NCI-H446 (cell line): ENCODE measurements around the gene ISLR2.
"Not testable (repeated sequence)": the region's sequence is repeated elsewhere in the genome, so short reads cannot be mapped to it uniquely, and the experiment has no call there.

Source experiments
- DNase-seq, 2 experiments: peaks; one replicate each; lab custom pipeline; 2025; lab: John Stamatoyannopoulos, UW

The ISLR2 gene, protein sequence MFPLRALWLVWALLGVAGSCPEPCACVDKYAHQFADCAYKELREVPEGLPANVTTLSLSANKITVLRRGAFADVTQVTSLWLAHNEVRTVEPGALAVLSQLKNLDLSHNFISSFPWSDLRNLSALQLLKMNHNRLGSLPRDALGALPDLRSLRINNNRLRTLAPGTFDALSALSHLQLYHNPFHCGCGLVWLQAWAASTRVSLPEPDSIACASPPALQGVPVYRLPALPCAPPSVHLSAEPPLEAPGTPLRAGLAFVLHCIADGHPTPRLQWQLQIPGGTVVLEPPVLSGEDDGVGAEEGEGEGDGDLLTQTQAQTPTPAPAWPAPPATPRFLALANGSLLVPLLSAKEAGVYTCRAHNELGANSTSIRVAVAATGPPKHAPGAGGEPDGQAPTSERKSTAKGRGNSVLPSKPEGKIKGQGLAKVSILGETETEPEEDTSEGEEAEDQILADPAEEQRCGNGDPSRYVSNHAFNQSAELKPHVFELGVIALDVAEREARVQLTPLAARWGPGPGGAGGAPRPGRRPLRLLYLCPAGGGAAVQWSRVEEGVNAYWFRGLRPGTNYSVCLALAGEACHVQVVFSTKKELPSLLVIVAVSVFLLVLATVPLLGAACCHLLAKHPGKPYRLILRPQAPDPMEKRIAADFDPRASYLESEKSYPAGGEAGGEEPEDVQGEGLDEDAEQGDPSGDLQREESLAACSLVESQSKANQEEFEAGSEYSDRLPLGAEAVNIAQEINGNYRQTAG

GRCh38 chr15:74130155-74130848 is at the start of gene ISLR2:
Gene ISLR2 (plus strand): TSS chr15:74130586. CDS start chr15:74132755, 2,169 bp downstream.
- no peak for DNase-seq

- DNase-seq: not testable (repeated sequence)
These were observed 47.9 kb upstream of the ISLR2 start, which contains the start of gene GOLGA6A for GRCh38 chr15:74082450-74082849. Gene GOLGA6A (minus strand): TSS chr15:74082550. CDS start chr15:74082509, 41 bp downstream.

DNA sequence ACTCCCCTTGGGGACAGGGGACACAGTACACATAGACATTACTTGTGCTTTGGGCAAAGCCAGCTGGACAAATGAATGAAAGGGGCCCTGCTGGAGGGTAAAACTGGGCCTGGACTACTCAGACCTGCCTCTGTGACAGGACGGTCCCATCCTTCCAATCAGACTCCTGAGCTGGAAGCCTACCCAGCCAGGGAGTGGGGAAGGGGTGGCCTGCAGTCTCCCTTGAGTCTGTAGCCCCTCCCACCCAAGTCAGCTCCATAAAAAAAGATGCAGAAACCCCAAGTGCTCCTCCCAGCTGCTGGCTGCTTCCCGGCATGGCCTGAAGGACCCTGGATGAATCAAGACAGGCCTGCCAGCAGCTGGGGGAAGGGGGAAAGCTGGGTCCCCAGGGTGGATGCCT is 35.8 kb upstream of the ISLR2 start:
- DNase-seq: not testable (repeated sequence)

- DNase-seq: not testable (repeated sequence)
These were observed 34.8 kb upstream of the ISLR2 start for GRCh38 chr15:74095610-74096009.

DNA sequence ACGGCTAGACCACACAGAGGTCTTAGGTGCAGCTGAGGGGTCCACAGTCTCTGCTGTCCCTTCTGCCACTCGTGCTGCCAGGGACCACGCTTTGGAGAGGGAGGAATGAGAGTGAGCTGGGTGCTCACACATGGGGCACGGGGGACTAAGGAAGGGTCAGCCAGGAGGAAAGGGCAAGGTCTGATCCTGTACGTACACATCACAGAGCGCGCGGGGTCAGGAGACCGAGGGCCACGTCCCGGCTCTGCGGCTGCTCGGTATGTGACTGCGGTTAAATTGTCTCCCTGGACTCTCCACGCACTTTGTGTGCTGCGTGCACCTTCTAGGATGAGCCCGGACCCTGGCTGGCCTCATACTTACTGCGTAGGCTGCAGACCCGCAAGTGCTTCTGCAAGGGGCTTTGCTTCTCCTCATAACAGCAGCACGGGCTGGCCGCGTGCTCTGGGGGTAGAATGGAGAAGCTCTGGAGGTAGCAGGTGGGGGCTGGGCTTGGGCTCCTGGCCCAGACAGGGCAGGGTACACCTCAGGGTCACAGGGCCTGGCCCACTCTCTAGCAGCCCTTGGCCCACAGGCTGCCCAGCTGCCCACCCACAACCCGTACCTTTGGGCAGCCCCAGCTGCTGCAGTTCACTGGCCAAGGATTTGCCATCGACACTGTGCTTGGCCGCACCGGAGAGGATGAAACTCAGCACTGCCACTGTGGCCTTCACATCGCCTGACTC is 33.5 kb upstream of the ISLR2 start:
- DNase-seq: not testable (repeated sequence)

GRCh38 chr15:74099963-74100733 is 30.2 kb upstream of the ISLR2 start:
- not testable (repeated sequence) for DNase-seq

GRCh38 chr15:74108111-74108510 is 22.3 kb upstream of the ISLR2 start:
- no peak for DNase-seq

DNA sequence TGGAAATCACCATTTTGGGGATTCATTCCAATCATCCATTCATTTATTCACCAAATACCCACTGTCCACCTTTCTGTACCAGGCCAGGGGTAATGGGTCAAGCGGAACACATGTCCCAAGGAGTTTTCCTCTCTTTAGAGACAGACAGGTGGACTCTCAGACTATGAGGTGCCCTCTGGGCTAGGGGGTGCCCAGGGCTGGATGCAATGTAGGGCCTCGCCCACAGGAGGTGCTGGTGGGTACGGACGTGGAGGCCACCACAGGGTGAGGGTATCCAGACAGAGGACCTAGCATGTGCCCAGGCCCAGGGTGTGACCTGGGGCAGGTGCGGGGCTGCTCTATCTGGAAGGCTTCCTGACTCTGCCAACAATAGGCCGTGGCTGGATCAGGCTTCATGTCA is 21.8 kb upstream of the ISLR2 start:
- not testable (repeated sequence) for DNase-seq

DNA sequence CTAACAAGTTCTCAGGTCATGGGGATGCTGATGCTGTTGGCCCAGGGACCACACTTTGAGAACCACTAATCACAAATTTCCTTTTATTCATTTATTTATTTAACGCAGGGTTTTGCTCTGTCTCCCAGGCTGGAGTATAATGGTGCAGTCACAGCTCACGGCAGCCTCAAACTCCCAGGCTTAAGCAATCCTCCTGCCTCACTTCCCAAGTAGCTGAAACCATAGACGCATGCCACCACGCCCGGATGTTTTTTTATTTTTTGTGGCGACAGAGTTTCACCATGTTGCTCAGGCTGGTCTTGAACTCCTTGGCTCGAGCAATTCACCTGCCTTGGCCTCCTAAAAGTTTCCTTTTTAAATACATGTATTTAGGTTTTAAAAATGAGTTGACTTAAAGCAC is 20.7 kb upstream of the ISLR2 start:
- no peak for DNase-seq

DNA sequence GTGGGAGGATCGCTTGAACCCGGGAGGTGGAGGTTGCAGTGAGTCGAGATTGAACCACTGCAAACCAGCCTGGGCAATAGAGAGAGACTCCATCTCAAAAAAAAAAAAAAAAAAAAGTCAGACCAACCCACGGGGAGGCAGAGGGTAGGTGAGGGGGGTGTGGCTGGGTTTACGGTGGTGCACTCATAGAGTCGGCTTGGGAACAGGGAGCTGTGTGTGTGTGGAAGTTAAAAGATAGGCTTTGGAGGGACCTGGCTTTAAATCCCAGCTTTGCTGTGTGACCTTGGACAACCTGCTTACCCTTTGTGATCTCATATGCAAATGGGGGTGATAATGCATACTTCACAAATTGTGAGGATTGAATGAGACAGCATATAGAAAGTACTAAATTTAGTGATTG is 10.0 kb upstream of the ISLR2 start:
- no peak for DNase-seq

- no peak for DNase-seq
These were observed 9.3 kb upstream of the ISLR2 start for GRCh38 chr15:74121039-74121438.

DNA sequence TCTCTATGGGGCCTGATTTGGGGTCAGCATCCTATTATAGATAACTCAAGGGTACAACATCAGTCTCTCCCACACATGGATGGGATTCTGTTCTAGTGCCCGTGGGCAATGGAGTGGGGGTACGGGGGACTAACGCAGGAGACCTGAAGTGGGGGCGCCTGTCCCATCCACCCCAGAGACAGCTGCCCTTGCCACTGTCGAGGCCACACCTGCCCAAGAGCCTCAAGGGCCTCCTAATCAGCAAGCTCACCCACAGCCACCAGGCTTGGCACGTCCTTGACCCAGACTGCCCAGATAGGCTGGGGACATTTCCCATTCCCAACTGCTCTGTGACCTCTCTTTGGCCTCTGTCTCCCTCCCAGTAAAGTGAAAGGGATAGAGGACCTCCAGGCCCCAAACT is 8.5 kb upstream of the ISLR2 start:
- no peak for DNase-seq

DNA sequence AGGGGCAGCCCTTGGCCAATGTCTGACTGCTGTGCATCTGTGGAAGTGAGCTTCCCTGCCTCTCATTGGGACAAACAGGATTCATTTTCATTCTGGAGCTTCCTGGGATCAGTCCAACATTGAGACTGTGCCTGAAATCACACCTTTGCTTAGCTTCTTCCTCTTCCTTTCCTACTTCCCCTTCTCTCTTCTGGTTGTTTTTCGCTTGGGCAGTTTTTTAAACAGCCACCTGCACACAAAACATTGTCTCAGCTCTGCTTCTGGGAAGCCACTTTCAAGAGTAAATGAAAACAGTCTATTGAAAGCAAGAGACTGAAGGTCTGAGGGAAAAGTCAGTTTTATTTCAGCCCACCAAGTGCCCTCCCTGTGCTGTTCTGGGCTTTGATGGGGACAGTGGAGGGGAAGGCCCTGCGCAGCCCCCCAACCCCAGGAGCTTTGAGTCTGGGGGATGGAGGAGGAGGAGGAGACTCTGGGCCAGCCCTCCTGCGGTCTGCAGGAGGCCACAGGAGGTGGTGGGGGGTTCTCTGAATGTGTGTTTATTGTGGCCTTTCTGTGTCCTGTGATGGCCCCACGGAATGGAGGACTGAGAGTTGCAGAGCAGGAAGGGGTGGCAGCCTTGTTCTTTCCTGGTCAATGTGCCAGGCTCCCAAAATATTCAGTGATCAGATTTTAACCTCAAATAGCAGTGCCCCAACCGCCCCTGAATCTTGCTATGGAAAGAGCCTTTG is 7.8 kb upstream of the ISLR2 start:
- no peak for DNase-seq

- no peak for DNase-seq
These were observed 7.3 kb upstream of the ISLR2 start for GRCh38 chr15:74123131-74123429.

DNA sequence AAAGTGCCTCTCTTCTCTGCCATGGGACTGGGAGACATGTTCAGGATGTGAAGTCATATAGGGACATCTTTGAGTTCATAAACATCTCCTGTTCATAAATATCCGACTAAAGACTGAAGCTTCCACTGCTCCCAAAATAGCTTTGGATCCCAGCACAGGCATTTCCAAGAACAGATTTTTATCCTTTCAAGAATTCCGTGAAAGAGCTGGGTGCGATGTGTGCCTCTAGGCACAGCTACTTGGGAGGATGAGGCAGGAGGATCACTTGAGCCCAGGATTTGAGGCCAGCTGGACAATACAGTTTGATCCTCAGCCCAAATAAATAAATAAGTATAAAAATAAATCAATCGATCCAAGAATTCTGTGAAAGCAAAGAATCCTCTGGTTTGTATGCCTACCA is 6.7 kb upstream of the ISLR2 start:
- no peak for DNase-seq

DNA sequence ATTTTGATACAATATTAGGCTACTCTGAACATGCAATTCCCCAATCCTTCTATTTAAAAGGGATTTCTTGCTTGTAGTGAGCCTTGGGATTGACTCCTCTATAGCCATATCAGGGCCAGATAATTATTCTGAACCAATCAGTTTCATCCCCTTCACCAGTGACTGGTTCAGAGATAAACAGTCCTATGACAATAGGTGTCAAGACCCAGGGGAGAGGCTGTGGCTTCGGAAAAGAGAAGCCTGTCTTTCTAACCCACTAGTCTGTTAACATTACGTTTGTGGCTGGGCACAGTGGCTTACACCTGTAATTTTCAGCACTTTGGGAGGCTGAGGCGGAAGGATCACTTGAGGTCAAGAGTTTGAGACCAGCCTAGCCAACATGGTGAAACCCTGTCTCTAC is 6.2 kb upstream of the ISLR2 start:
- no peak for DNase-seq

- DNase-seq: no peak
These were observed 5.6 kb upstream of the ISLR2 start for GRCh38 chr15:74124759-74125158.

GRCh38 chr15:74127255-74127953 is 3.0 kb upstream of the ISLR2 start:
- peak; percentile 65 to 88 for DNase-seq

- no peak for DNase-seq
These were observed 2.2 kb upstream of the ISLR2 start for GRCh38 chr15:74127954-74128784.
